ENCODE data around the gene TIMM23B.
"Not testable (repeated sequence)": the region's sequence is repeated elsewhere in the genome, so short reads cannot be mapped to it uniquely, and the experiment has no call there.

The TIMM23B gene

GRCh38 chr10:49987207-49987606 is 45.4 kb downstream of the TIMM23B start:
- not testable (repeated sequence) for DNase-seq

GRCh38 chr10:49988376-49988775 is 46.5 kb downstream of the TIMM23B start, which contains the start of gene AGAP6:
Gene AGAP6, plus strand, starts transcription at chr10:49988406. Its CDS starts 310 bp downstream, at chr10:49988716.
- not testable (repeated sequence) for DNase-seq

GRCh38 chr10:49995321-49995720 is 53.5 kb downstream of the TIMM23B start:
- DNase-seq, result not testable (repeated sequence)

GRCh38 chr10:50014024-50014423 is 72.2 kb downstream of the TIMM23B start:
- not testable (repeated sequence) for DNase-seq

GRCh38 chr10:50015596-50016220 is 73.9 kb downstream of the TIMM23B start:
- not testable (repeated sequence) for DNase-seq

GRCh38 chr10:50016926-50017325 is 75.1 kb downstream of the TIMM23B start:
- DNase-seq, result peak; percentile 17

- DNase-seq, result not testable (repeated sequence)
These were observed 75.8 kb downstream of the TIMM23B start for GRCh38 chr10:50017646-50018045.

- not testable (repeated sequence) for DNase-seq
These were observed 77.4 kb downstream of the TIMM23B start for GRCh38 chr10:50019279-50019678.

GRCh38 chr10:50020451-50021024 is 78.7 kb downstream of the TIMM23B start:
- DNase-seq, result not testable (repeated sequence)

GRCh38 chr10:50021646-50022045 is 79.8 kb downstream of the TIMM23B start:
- DNase-seq, result no peak

All from NCI-H226 (cell line).